SK-N-SH treated with all-trans-retinoic acid at 6 μM for 48 hours (cell line): Measurements from ENCODE around the gene EPN1.

Experiments used
- CSDC2 ChIP-seq: fragments of 250-450 bp; sonication (Bioruptor Pico); IDR thresholded peaks from 2 replicates; pipeline ENCODE4 v1.5.0; 2020; ENCODE audit warnings: mild to moderate bottlenecking, moderate library complexity
- ZFP30 ChIP-seq: fragments of 450-650 bp; formaldehyde crosslinking; IDR thresholded peaks from 2 replicates; pipeline ENCODE4 v1.5.0; 2022; ENCODE audit warnings: mild to moderate bottlenecking, moderate library complexity
- ZNF565 ChIP-seq: fragments of 450-650 bp; formaldehyde crosslinking; conservative IDR thresholded peaks from 2 replicates; pipeline ENCODE4 v1.5.0; 2020; ENCODE audit warnings: low read depth, mild to moderate bottlenecking, moderate library complexity
- ZNF70 ChIP-seq: fragments of 450-650 bp; formaldehyde crosslinking; IDR thresholded peaks from 2 replicates; pipeline ENCODE4 v1.5.0; 2020; ENCODE audit warnings: mild to moderate bottlenecking, moderate library complexity
- TF ChIP-seq, protein P1 (sequence below): fragments of 250-450 bp; sonication (Bioruptor Pico); IDR thresholded peaks from 2 replicates; pipeline ENCODE4 v1.5.0; 2020; ENCODE audit warnings: mild to moderate bottlenecking, moderate library complexity

DNA sequence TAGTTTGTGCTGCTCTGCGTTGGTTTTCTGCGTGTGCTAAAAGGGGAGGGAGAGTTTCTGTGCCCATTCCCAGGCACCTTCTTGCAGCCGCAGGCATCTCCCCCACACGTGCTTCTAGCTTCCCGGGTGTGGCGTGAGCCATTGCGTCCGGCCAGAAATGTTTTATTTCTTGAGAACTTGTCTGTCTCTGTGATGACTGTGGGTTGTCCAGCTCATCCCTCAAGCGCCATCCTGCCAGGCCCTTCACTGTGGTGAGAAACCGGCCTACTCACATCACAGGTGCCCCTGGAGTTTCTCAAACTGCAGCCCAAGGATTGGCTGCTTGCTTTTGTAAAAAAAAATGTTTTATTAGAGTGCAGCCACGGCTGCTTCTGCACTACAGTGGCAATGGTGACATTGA is 24.2 kb downstream of the EPN1 start:
- TF ChIP-seq ZNF565 (CRISPR knock-in tag), result no peak
- TF ChIP-seq ZFP30 (CRISPR knock-in tag), result no peak
- TF ChIP-seq, protein P1, sequence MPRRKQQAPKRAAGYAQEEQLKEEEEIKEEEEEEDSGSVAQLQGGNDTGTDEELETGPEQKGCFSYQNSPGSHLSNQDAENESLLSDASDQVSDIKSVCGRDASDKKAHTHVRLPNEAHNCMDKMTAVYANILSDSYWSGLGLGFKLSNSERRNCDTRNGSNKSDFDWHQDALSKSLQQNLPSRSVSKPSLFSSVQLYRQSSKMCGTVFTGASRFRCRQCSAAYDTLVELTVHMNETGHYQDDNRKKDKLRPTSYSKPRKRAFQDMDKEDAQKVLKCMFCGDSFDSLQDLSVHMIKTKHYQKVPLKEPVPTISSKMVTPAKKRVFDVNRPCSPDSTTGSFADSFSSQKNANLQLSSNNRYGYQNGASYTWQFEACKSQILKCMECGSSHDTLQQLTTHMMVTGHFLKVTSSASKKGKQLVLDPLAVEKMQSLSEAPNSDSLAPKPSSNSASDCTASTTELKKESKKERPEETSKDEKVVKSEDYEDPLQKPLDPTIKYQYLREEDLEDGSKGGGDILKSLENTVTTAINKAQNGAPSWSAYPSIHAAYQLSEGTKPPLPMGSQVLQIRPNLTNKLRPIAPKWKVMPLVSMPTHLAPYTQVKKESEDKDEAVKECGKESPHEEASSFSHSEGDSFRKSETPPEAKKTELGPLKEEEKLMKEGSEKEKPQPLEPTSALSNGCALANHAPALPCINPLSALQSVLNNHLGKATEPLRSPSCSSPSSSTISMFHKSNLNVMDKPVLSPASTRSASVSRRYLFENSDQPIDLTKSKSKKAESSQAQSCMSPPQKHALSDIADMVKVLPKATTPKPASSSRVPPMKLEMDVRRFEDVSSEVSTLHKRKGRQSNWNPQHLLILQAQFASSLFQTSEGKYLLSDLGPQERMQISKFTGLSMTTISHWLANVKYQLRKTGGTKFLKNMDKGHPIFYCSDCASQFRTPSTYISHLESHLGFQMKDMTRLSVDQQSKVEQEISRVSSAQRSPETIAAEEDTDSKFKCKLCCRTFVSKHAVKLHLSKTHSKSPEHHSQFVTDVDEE (CRISPR knock-in tag), result no peak
- TF ChIP-seq CSDC2 (CRISPR knock-in tag), result no peak
- TF ChIP-seq ZNF70 (CRISPR knock-in tag), result no peak
